ENCODE data around the gene LRRC57. TPM values are rescaled to one million over a fixed set of nuclear protein-coding genes. Genes with fewer than 3 reads are reported as not detected.

Gene LRRC57
- 10 to 100 TPM; 13.7 to 15.1 TPM for total RNA-seq

GRCh38 chr15:42548249-42549031 is at the start of gene LRRC57, which contains the start of gene HAUS2:
TSS of gene LRRC57 (minus strand) at chr15:42548793. CDS start at chr15:42548434, 359 bp downstream.
TSS of gene HAUS2 (plus strand) at chr15:42548838. CDS start at chr15:42548873, 35 bp downstream.
- ChIA-PET CTCF (interaction anchor here (1.2 kb wide), 1 partner anchor 101 kb away, joined by 4 read pairs; no protein-coding TSS in a partner anchor), POLR2A (interaction anchor here (0.6 to 3.8 kb wide), 12 partner anchors 9 to 940 kb away, joined by 3 to 17 read pairs (median 3); partner anchors contain the start of genes STARD9 and ZNF106)
- peak within 1 kb of the TSS; percentile 99 for H3K27ac Mint-ChIP-seq
- intact Hi-C loops (cut with micrococcal nuclease) = no loop called here
- peaks cover 16% of the 10 kb centered on the region for H3K36me3 Mint-ChIP-seq (ENCODE audit: low read depth)
- H3K4me1 Mint-ChIP-seq (ENCODE audit: low read depth) = peaks cover 43% of the 10 kb centered on the region
- ATAC-seq (peak; percentile 87), DNase-seq (peak; percentile 86)
- H3K27me3 Mint-ChIP-seq = no peaks in the 10 kb centered on the region
- H3K4me3 Mint-ChIP-seq = peak within 1 kb of the TSS; percentile 100
- no peak for TF ChIP-seq CTCF (IDR thresholded peaks at IDR 0.05)
- no peaks in the 10 kb centered on the region for H3K9me3 Mint-ChIP-seq

- no peaks in the 10 kb centered on the region for H3K9me3 Mint-ChIP-seq
- intact Hi-C loops (cut with micrococcal nuclease) = no loop called here
- H3K27ac Mint-ChIP-seq = no peak overlapping the region
- no peak for DNase-seq
- ChIA-PET POLR2A (interaction anchor here (0.8 kb wide), 1 partner anchor 11 kb away, joined by 4 read pairs; no protein-coding TSS in a partner anchor), CTCF (interaction anchor here (1.4 to 2.3 kb wide), 3 partner anchors 9 to 55 kb away, joined by 3 to 6 read pairs (median 4); no protein-coding TSS in a partner anchor)
- peaks cover 9% of the 10 kb centered on the region for H3K36me3 Mint-ChIP-seq (ENCODE audit: low read depth)
- H3K27me3 Mint-ChIP-seq = no peaks in the 10 kb centered on the region
- H3K4me3 Mint-ChIP-seq = no peak overlapping the region
- no peaks in the 10 kb centered on the region for H3K4me1 Mint-ChIP-seq (ENCODE audit: low read depth)
- ATAC-seq = no peak
- TF ChIP-seq CTCF (IDR thresholded peaks at IDR 0.05) = no peak
Observed at GRCh38 chr15:42595626-42596240, 47.1 kb upstream of the LRRC57 start.

GRCh38 chr15:42594095-42594494 is 45.5 kb upstream of the LRRC57 start:
- intact Hi-C loops (cut with micrococcal nuclease) = no loop called here
- peaks cover 3% of the 10 kb centered on the region for H3K36me3 Mint-ChIP-seq (ENCODE audit: low read depth)
- no peaks in the 10 kb centered on the region for H3K4me1 Mint-ChIP-seq (ENCODE audit: low read depth)
- no peak overlapping the region for H3K27ac Mint-ChIP-seq
- TF ChIP-seq CTCF (IDR thresholded peaks at IDR 0.05) = no peak
- ChIA-PET CTCF (interaction anchor here (1.4 kb wide), 1 partner anchor 57 kb away, joined by 4 read pairs; no protein-coding TSS in a partner anchor), POLR2A (no interaction called here)
- DNase-seq (no peak), ATAC-seq (no peak)
- no peak overlapping the region for H3K4me3 Mint-ChIP-seq
- no peaks in the 10 kb centered on the region for H3K9me3 Mint-ChIP-seq
- no peaks in the 10 kb centered on the region for H3K27me3 Mint-ChIP-seq

GRCh38 chr15:42593143-42593542 is 44.5 kb upstream of the LRRC57 start:
- CTCF ChIA-PET = interaction anchor here (0.7 to 1.7 kb wide), 2 partner anchors 10 to 12 kb away, joined by 3 to 4 read pairs; no protein-coding TSS in a partner anchor
- ATAC-seq (no peak), DNase-seq (no peak)
- intact Hi-C loops (cut with micrococcal nuclease) = no loop called here
- Mint-ChIP-seq H3K36me3 (ENCODE audit: low read depth) (peaks cover 3% of the 10 kb centered on the region), H3K4me1 (ENCODE audit: low read depth) (no peaks in the 10 kb centered on the region), H3K4me3 (no peak overlapping the region), H3K9me3 (no peaks in the 10 kb centered on the region), H3K27me3 (no peaks in the 10 kb centered on the region), H3K27ac (no peak overlapping the region)
- TF ChIP-seq CTCF (IDR thresholded peaks at IDR 0.05) = no peak
- POLR2A ChIA-PET = no interaction called here
